Esophagus squamous epithelium (tissue), 5 donors: ENCODE measurements around the gene PRKRIP1. TPM values are rescaled to one million over a fixed set of nuclear protein-coding genes. Genes with fewer than 3 reads are reported as not detected.
A peak's percentile ranks its signal among the peaks of the same experiment; 100 is the strongest.
"Not testable (repeated sequence)": the region's sequence is repeated elsewhere in the genome, so short reads cannot be mapped to it uniquely, and the experiment has no call there.

ENCODE experiments used
- DNase-seq: peaks from one replicate; lab custom pipeline; 2025; lab: John Stamatoyannopoulos, UW
- H3K27ac ChIP-seq, 4 donors: fragments of 200-600 bp; sonication (generic); one replicate each; pipeline ENCODE4 v1.5.1; 2016 to 2019; ENCODE audit warnings: mild to moderate bottlenecking in 1 of 4
- H3K27me3 ChIP-seq, 4 donors: fragments of 200-600 bp; sonication (generic); 1 replicate in 3 of 4; 2 replicates in 1 of 4; pipeline versions ENCODE4 v1.5.1 to v1.6.0; 2017 to 2021; ENCODE audit warnings: antibody characterized with exemption in 1 of 4
- H3K36me3 ChIP-seq, 3 donors: fragments of 200-600 bp; sonication (generic); one replicate each; pipeline ENCODE4 v1.5.1; 2016 to 2019
- H3K4me1 ChIP-seq, 3 donors: fragments of 200-600 bp; sonication (generic); one replicate each; pipeline ENCODE4 v1.5.1; 2017 to 2019
- H3K4me3 ChIP-seq, 4 donors: fragments of 200-600 bp; sonication (generic); 1 replicate in 3 of 4; 2 replicates in 1 of 4; pipeline ENCODE4 v1.5.1; 2016 to 2019; ENCODE audit warnings: mild to moderate bottlenecking in 2 of 4, moderate library complexity in 1 of 4
- H3K9me3 ChIP-seq, 3 donors: fragments of 200-600 bp; sonication (generic); one replicate each; pipeline ENCODE4 v1.5.1; 2016 to 2019
- CTCF ChIP-seq, 6 experiments: fragments of 450-650 bp in 4 of 6; fragments of 200-600 bp in 2 of 6; sonication (generic) in 2 of 6; IDR thresholded peaks; one replicate each; pipeline ENCODE4 v1.5.1; 2016 to 2019; ENCODE audit warnings: antibody characterized with exemption in 6 of 6, mild to moderate bottlenecking in 4 of 6, moderate library complexity in 4 of 6
- POLR2A ChIP-seq, 4 donors: fragments of 450-650 bp; IDR thresholded peaks; one replicate each; pipeline ENCODE4 v1.6.1; 2017; ENCODE audit warnings: antibody characterized with exemption in 4 of 4, mild to moderate bottlenecking in 4 of 4, moderate library complexity in 3 of 4
- WGBS, 2 donors: methylation state at CpG; one replicate each; pipeline ENCODE4 v1.1.5; 2018; 5-methylcytosine and 5-hydroxymethylcytosine counted together
- intact Hi-C: fragments of 100-400 bp; cut with DNase I; formaldehyde crosslinking; loops from one replicate; pipeline ENCODE4 v1.15.0; 2022
- total RNA-seq, 4 donors: library from RNA; depleted of rRNA; stranded (reverse); fragments of >200 nt; gene quantifications; one replicate each; pipeline ENCODE4 v1.1.0, GENCODE V29; 2016
- donor health status: DM: yes; HTN: yes; CAD: no.

Gene PRKRIP1
- 10 to 100 TPM; 12.5 to 24.6 (median 16.5) TPM for total RNA-seq

GRCh38 chr7:102395873-102396709, at the start of gene PRKRIP1:
Gene PRKRIP1, plus strand, starts transcription at chr7:102396363. Its CDS starts 49 bp downstream, at chr7:102396412.
- Histone ChIP-seq H3K36me3 (peaks cover 0 to 46% (median 12%) of the 10 kb centered on the region in 3 donors), H3K9me3 (no peaks in the 10 kb centered on the region), H3K27ac (peak within 1 kb of the TSS; percentile 77 to 93 (median 91)), H3K27me3 (no peaks in the 10 kb centered on the region), H3K4me3 (peak within 1 kb of the TSS; percentile 52 to 97 (median 94)), H3K4me1 (peaks cover 7 to 25% (median 12%) of the 10 kb centered on the region in 3 donors)
- 0 to 1% methylated on average over 24 to 26 of the region's 59 CpGs for WGBS, 2 donors
- DNase-seq: peak; percentile 66
- intact Hi-C loops: no loop called here
- TF ChIP-seq POLR2A (IDR thresholded peaks at IDR 0.05) (peak in 1 of 4 donors; percentile 53), CTCF (IDR thresholded peaks at IDR 0.05) (no peak)

GRCh38 chr7:102346983-102347382, 49.2 kb upstream of the PRKRIP1 start:
- H3K9me3 ChIP-seq, H3K4me3 ChIP-seq, H3K27ac ChIP-seq, H3K4me1 ChIP-seq, H3K36me3 ChIP-seq, intact Hi-C loops, H3K27me3 ChIP-seq, DNase-seq: not testable (repeated sequence)
- 88% methylated on average over 3 of the region's 6 CpGs; no CpG with 5 or more reads in 1 of the 2 donors for WGBS, 2 donors

GRCh38 chr7:102356344-102356743, 39.8 kb upstream of the PRKRIP1 start, which contains the start of gene SPDYE6:
Gene SPDYE6, minus strand, starts transcription at chr7:102356444. Its CDS starts 421 bp downstream, at chr7:102356023.
- H3K4me1 ChIP-seq, H3K27me3 ChIP-seq, intact Hi-C loops, DNase-seq, H3K9me3 ChIP-seq, H3K36me3 ChIP-seq, H3K27ac ChIP-seq, H3K4me3 ChIP-seq: not testable (repeated sequence)
- no CpG with 5 or more reads among the region's 6 CpGs for WGBS, 2 donors

- 0 to 1% methylated on average over 2 to 15 of the region's 76 CpGs for WGBS, 2 donors
- H3K4me1 ChIP-seq: peaks cover 0 to 10% (median 0%) of the 10 kb centered on the region in 3 donors
- peak; percentile 87 for DNase-seq
- intact Hi-C loops, H3K9me3 ChIP-seq, H3K27me3 ChIP-seq: not testable (repeated sequence)
- H3K27ac ChIP-seq: peak overlapping the region; percentile 87 to 94 (median 93)
- H3K36me3 ChIP-seq: peaks cover 0 to 19% (median 0%) of the 10 kb centered on the region in 3 donors
- TF ChIP-seq POLR2A (IDR thresholded peaks at IDR 0.05): peak in 3 of 4 donors; percentile 52 to 77 (median 64)
- peak in 2 of 6 experiments; percentile 26 to 48 for TF ChIP-seq CTCF (IDR thresholded peaks at IDR 0.05)
- H3K4me3 ChIP-seq: peak overlapping the region; percentile 76 to 97 (median 90)
Measured at GRCh38 chr7:102363549-102364393, 32.4 kb upstream of the PRKRIP1 start.

GRCh38 chr7:102364394-102364886, 31.7 kb upstream of the PRKRIP1 start:
- 0% methylated on average over 13 of the region's 20 CpGs; no CpG with 5 or more reads in 1 of the 2 donors for WGBS, 2 donors
- H3K27ac ChIP-seq: peak overlapping the region; percentile 87 to 94 (median 93)

GRCh38 chr7:102365390-102365789, 30.8 kb upstream of the PRKRIP1 start:
- Histone ChIP-seq H3K4me1 (peaks cover 0 to 10% (median 0%) of the 10 kb centered on the region in 3 donors), H3K4me3 (peak overlapping the region in 1 of 4 donors; percentile 23), H3K36me3 (peaks cover 0 to 28% (median 0%) of the 10 kb centered on the region in 3 donors)
- H3K9me3 ChIP-seq, DNase-seq, H3K27ac ChIP-seq, intact Hi-C loops, H3K27me3 ChIP-seq: not testable (repeated sequence)
- WGBS, 2 donors: 46% methylated on average over 3 to 4 of the region's 7 CpGs

More at GRCh38 chr7:102364394-102364886, 31.7 kb upstream of the PRKRIP1 start:
- DNase-seq, intact Hi-C loops, H3K27me3 ChIP-seq, H3K9me3 ChIP-seq: not testable (repeated sequence)
- Histone ChIP-seq H3K4me1 (peaks cover 0 to 10% (median 0%) of the 10 kb centered on the region in 3 donors), H3K36me3 (peaks cover 0 to 19% (median 0%) of the 10 kb centered on the region in 3 donors), H3K4me3 (peak overlapping the region; percentile 76 to 97 (median 90))

- DNase-seq, H3K4me1 ChIP-seq, intact Hi-C loops, H3K27me3 ChIP-seq, H3K9me3 ChIP-seq, H3K27ac ChIP-seq, H3K4me3 ChIP-seq: not testable (repeated sequence)
- peaks cover 0 to 29% (median 0%) of the 10 kb centered on the region in 3 donors for H3K36me3 ChIP-seq
Measured at GRCh38 chr7:102370038-102370437, 26.1 kb upstream of the PRKRIP1 start.

GRCh38 chr7:102372796-102373195, 23.4 kb upstream of the PRKRIP1 start:
- intact Hi-C loops, H3K4me3 ChIP-seq, H3K27ac ChIP-seq, H3K27me3 ChIP-seq, H3K9me3 ChIP-seq, H3K4me1 ChIP-seq, DNase-seq: not testable (repeated sequence)
- WGBS, 2 donors: 64 to 83% methylated on average over 2 of the region's 2 CpGs
- peaks cover 0 to 43% (median 0%) of the 10 kb centered on the region in 3 donors for H3K36me3 ChIP-seq
